Measurements from ENCODE around the gene U2SURP. TPM values are rescaled to one million over a fixed set of nuclear protein-coding genes. Genes with fewer than 3 reads are reported as not detected.
"Not testable (repeated sequence)": the region's sequence is repeated elsewhere in the genome, so short reads cannot be mapped to it uniquely, and the experiment has no call there.

Gene U2SURP
- total and polyA plus RNA-seq, 7 experiments from 2014 or later = 99.9 to 172 (median 142) TPM

DNA sequence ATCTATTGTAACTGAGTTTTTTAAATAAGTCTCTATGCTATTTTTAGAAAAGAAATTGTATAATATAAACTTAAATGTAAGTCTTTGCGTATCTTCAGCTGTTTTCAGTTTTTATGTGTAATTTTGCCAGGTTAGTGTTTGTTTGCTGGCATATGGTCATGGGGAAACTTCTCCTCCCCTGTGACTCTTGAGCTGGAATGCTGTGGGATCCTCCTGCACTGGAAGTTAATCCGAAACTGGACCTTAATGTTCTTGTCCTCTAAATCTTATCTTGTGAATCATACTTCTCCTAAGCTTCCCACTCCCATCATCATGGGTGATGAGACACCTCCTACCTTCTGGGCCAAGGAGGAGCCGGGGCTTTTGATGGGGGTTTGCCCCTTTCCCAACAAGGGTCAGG lies 65.8 kb downstream of the U2SURP start:
- CTCF ChIA-PET = no interaction called here
- ATAC-seq = no peak
- Histone ChIP-seq H3K4me3 (ENCODE audit: low read length) (no peak overlapping the region), H3K27ac (ENCODE audit: low read depth, low read length) (no peak overlapping the region), H3K36me3 (ENCODE audit: control insufficient read depth in 2 of 3, insufficient read depth in 3 of 3, low read length in 3 of 3) (no peaks in the 10 kb centered on the region), H3K27me3 (ENCODE audit: control insufficient read depth in 2 of 2, insufficient read depth in 2 of 2, low read length in 2 of 2) (no peaks in the 10 kb centered on the region), H3K4me1 (ENCODE audit: control insufficient read depth in 2 of 2, insufficient read depth in 2 of 2, low read length in 2 of 2) (no peaks in the 10 kb centered on the region), H3K9me3 (ENCODE audit: control insufficient read depth in 2 of 3, low read length in 3 of 3) (no peaks in the 10 kb centered on the region)
- Mint-ChIP-seq H3K27me3 (no peaks in the 10 kb centered on the region), H3K27ac (peak overlapping the region in 1 of 9 donors; percentile 18), H3K9me3 (peaks cover 0 to under 1% (median 0%) of the 10 kb centered on the region in 11 donors), H3K4me1 (no peaks in the 10 kb centered on the region), H3K36me3 (peaks cover 0 to 7% (median 0%) of the 10 kb centered on the region in 5 donors), H3K4me3 (no peak overlapping the region)
- intact Hi-C loops (cut with micrococcal nuclease) = loop anchor here in 1 of 2 donors (10.0 kb wide), 1 partner anchor 608 kb away; no protein-coding TSS in a partner anchor
- POLR2A ChIA-PET = interaction anchor here (0.6 kb wide), 1 partner anchor 60 kb away, joined by 4 read pairs; no protein-coding TSS in a partner anchor
- DNase-seq = no peak

DNA sequence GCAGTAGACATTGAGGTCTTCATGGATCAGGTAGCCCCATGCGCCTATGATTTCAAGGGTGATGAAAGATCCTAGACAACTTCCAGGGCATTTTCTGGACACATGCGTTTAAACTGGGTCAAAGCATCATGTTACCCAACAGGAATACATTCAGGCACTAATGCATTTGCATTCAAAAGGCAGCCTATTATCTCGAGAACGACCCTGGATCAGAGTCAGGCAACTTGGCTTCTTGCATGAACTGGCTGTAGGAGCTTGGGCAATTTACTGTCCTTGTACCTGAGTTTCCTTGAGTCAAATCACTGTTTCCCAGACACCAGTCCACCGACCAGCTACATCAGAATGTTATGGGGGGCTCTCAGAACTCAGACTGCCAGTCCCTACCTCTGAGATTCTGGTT lies 66.7 kb downstream of the U2SURP start:
- no peaks in the 10 kb centered on the region for H3K36me3 ChIP-seq (ENCODE audit: control insufficient read depth in 2 of 3, insufficient read depth in 3 of 3, low read length in 3 of 3)
- peaks cover 0 to 1% (median 0%) of the 10 kb centered on the region in 5 donors for H3K36me3 Mint-ChIP-seq
- no peak overlapping the region for H3K27ac ChIP-seq (ENCODE audit: low read depth, low read length)
- H3K4me1 Mint-ChIP-seq = no peaks in the 10 kb centered on the region
- intact Hi-C loops (cut with micrococcal nuclease) = loop anchor here in 1 of 2 donors (10.0 kb wide), 1 partner anchor 607 kb away; no protein-coding TSS in a partner anchor
- ATAC-seq (no peak), DNase-seq (no peak)
- H3K4me3 Mint-ChIP-seq = no peak overlapping the region
- no peaks in the 10 kb centered on the region for H3K27me3 Mint-ChIP-seq
- no peak overlapping the region for H3K4me3 ChIP-seq (ENCODE audit: low read length)
- POLR2A ChIA-PET = no interaction called here
- no peaks in the 10 kb centered on the region for H3K9me3 Mint-ChIP-seq
- no peaks in the 10 kb centered on the region for H3K9me3 ChIP-seq (ENCODE audit: control insufficient read depth in 2 of 3, low read length in 3 of 3)
- CTCF ChIA-PET = no interaction called here
- H3K27ac Mint-ChIP-seq = no peak overlapping the region
- no peaks in the 10 kb centered on the region for H3K4me1 ChIP-seq (ENCODE audit: control insufficient read depth in 2 of 2, insufficient read depth in 2 of 2, low read length in 2 of 2)
- H3K27me3 ChIP-seq (ENCODE audit: control insufficient read depth in 2 of 2, insufficient read depth in 2 of 2, low read length in 2 of 2) = no peaks in the 10 kb centered on the region

DNA sequence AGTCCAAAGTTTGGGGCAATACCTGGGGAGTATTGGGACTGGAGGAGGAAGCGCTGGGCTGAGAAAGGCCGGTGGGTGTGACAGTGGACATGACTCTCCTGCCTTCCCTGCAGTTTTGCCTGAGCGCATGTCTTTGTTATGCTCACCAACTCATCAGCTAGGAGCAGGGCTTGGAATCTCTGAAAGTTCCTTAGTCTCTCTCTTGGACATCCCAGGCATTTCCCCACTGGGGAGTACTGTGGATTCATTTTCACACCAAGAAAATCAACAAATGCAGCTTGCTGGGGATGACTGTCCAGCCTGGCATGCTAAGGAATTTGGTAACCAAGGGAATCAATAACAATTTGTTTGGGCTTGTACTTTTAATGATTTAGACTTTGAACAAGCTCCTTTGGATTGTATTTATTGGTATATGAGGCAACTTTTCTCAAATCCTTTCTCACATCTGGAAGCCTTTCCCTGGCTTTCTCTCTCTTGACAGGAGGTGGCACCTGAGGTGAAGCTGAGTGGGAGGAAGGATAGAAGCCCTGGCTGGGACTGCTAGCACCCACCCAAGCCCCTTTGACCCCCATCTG lies 69.7 kb downstream of the U2SURP start:
- Mint-ChIP-seq H3K9me3 (no peaks in the 10 kb centered on the region), H3K27me3 (no peaks in the 10 kb centered on the region), H3K36me3 (no peaks in the 10 kb centered on the region), H3K27ac (no peak overlapping the region), H3K4me3 (no peak overlapping the region), H3K4me1 (no peaks in the 10 kb centered on the region)
- Histone ChIP-seq H3K27ac (ENCODE audit: low read depth, low read length) (no peak overlapping the region), H3K36me3 (ENCODE audit: control insufficient read depth in 2 of 3, insufficient read depth in 3 of 3, low read length in 3 of 3) (no peaks in the 10 kb centered on the region), H3K4me3 (ENCODE audit: low read length) (no peak overlapping the region), H3K27me3 (ENCODE audit: control insufficient read depth in 2 of 2, insufficient read depth in 2 of 2, low read length in 2 of 2) (no peaks in the 10 kb centered on the region), H3K4me1 (ENCODE audit: control insufficient read depth in 2 of 2, insufficient read depth in 2 of 2, low read length in 2 of 2) (no peaks in the 10 kb centered on the region), H3K9me3 (ENCODE audit: control insufficient read depth in 2 of 3, low read length in 3 of 3) (no peaks in the 10 kb centered on the region)
- intact Hi-C loops (cut with micrococcal nuclease) = no loop called here
- CTCF ChIA-PET = no interaction called here
- POLR2A ChIA-PET = no interaction called here
- DNase-seq (no peak), ATAC-seq (no peak)

DNA sequence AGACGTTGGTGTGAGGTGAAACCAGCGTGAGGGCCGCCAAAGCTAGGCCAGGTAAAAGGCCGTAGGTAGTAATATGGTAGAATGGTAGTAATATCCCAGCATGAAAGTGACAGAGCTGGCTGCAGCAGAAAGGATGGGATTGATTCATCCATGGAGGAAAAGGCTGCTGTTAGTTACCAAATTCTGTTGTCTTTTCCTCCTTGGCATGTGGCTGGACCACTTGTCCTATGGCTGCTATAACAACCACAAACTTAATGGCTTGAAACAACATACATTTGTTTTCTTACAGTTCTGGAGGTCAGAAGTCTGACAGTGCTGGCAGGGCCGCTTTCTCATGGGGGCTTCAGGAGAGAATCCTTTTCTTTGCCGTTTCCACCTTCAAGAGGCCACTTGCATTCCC lies 70.4 kb downstream of the U2SURP start:
- no peak for ATAC-seq
- Histone ChIP-seq H3K27ac (ENCODE audit: low read depth, low read length) (no peak overlapping the region), H3K9me3 (ENCODE audit: control insufficient read depth in 2 of 3, low read length in 3 of 3) (no peaks in the 10 kb centered on the region), H3K36me3 (ENCODE audit: control insufficient read depth in 2 of 3, insufficient read depth in 3 of 3, low read length in 3 of 3) (no peaks in the 10 kb centered on the region), H3K4me1 (ENCODE audit: control insufficient read depth in 2 of 2, insufficient read depth in 2 of 2, low read length in 2 of 2) (no peaks in the 10 kb centered on the region), H3K4me3 (ENCODE audit: low read length) (no peak overlapping the region), H3K27me3 (ENCODE audit: control insufficient read depth in 2 of 2, insufficient read depth in 2 of 2, low read length in 2 of 2) (no peaks in the 10 kb centered on the region)
- Mint-ChIP-seq H3K36me3 (no peaks in the 10 kb centered on the region), H3K27ac (no peak overlapping the region), H3K27me3 (no peaks in the 10 kb centered on the region), H3K4me1 (no peaks in the 10 kb centered on the region), H3K4me3 (no peak overlapping the region), H3K9me3 (no peaks in the 10 kb centered on the region)
- intact Hi-C loops (cut with micrococcal nuclease) = no loop called here
- POLR2A ChIA-PET = no interaction called here
- CTCF ChIA-PET = no interaction called here
- no peak for DNase-seq

DNA sequence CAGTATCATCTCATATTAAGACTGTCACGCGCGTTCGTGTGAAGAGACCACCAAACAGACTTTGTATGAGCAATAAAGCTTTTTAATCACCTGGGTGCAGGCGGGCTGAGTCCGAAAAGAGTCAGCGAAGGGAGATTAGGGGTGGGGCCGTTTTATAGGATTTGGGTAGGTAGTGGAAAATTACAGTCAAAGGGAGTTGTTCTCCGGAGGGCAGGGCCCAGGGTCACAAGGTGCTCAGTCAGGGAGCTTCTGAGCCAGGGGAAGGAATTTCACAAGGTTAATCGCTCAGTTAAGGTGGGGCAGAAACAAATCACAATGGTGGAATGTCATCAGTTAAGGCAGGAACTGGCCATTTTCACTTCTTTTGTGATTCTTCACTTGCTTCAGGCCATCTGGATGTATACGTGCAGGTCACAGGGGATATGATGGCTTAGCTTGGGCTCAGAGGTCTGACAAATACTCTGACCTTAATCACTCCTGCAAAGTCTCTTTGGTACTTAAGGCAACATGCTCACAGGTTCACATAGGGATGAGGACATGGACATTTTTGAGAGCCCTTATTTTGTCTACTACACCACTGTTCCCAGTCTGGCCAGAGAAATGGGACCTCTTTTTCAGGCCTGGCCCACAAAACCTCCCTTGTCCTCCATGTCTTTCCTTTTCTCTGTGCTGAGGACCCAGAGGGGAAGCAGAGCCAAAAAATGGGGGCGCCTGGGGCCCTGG lies 71.1 kb downstream of the U2SURP start:
- H3K4me1 ChIP-seq (ENCODE audit: control insufficient read depth in 2 of 2, insufficient read depth in 2 of 2, low read length in 2 of 2); H3K4me3 ChIP-seq (ENCODE audit: low read length); H3K9me3 ChIP-seq (ENCODE audit: control insufficient read depth in 2 of 3, low read length in 3 of 3); H3K36me3 Mint-ChIP-seq; H3K4me1 Mint-ChIP-seq; H3K4me3 Mint-ChIP-seq; POLR2A ChIA-PET; H3K27ac Mint-ChIP-seq; H3K27me3 ChIP-seq (ENCODE audit: control insufficient read depth in 2 of 2, insufficient read depth in 2 of 2, low read length in 2 of 2); intact Hi-C loops (cut with micrococcal nuclease); H3K36me3 ChIP-seq (ENCODE audit: control insufficient read depth in 2 of 3, insufficient read depth in 3 of 3, low read length in 3 of 3); H3K27ac ChIP-seq (ENCODE audit: low read depth, low read length); H3K27me3 Mint-ChIP-seq; DNase-seq; H3K9me3 Mint-ChIP-seq; ATAC-seq; CTCF ChIA-PET: not testable (repeated sequence)

DNA sequence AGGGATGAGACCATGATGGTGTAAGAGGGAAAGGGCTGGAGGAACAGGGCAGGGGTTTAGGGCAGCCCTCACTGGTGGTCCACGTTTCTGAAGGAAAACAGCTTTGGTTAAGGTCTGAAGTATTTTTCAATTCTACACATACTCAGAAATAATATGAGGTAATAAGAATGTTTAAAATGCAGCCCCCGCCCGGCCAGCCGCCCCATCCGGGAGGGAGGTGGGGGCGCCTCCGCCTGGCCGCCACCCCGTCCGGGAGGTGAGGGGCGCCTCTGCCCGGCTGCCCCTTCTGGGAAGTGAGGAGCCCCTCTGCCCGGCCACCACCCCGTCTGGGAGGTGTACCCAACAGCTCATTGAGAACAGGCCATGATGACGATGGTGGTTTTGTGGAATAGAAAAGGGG lies 72.2 kb downstream of the U2SURP start:
- H3K27me3 ChIP-seq (ENCODE audit: control insufficient read depth in 2 of 2, insufficient read depth in 2 of 2, low read length in 2 of 2); H3K9me3 Mint-ChIP-seq; H3K36me3 Mint-ChIP-seq; H3K9me3 ChIP-seq (ENCODE audit: control insufficient read depth in 2 of 3, low read length in 3 of 3); CTCF ChIA-PET; H3K27ac Mint-ChIP-seq; H3K36me3 ChIP-seq (ENCODE audit: control insufficient read depth in 2 of 3, insufficient read depth in 3 of 3, low read length in 3 of 3); H3K4me3 ChIP-seq (ENCODE audit: low read length); H3K4me1 Mint-ChIP-seq; H3K4me1 ChIP-seq (ENCODE audit: control insufficient read depth in 2 of 2, insufficient read depth in 2 of 2, low read length in 2 of 2); POLR2A ChIA-PET; H3K4me3 Mint-ChIP-seq; H3K27me3 Mint-ChIP-seq; ATAC-seq; intact Hi-C loops (cut with micrococcal nuclease); H3K27ac ChIP-seq (ENCODE audit: low read depth, low read length); DNase-seq: not testable (repeated sequence)

DNA sequence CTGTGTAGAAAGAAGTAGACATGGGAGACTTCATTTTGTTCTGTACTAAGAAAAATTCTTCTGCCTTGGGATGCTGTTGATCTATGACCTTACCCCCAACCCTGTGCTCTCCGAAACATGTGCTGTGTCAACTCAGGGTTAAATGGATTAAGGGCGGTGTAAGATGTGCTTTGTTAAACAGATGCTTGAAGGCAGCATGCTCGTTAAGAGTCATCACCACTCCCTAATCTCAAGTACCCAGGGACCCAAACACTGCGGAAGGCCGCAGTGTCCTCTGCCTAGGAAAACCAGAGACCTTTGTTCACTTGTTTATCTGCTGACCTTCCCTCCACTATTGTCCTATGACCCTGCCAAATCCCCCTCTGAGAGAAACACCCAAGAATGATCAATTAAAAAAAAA lies 72.6 kb downstream of the U2SURP start:
- H3K27me3 ChIP-seq (ENCODE audit: control insufficient read depth in 2 of 2, insufficient read depth in 2 of 2, low read length in 2 of 2); ATAC-seq; DNase-seq; intact Hi-C loops (cut with micrococcal nuclease); H3K36me3 ChIP-seq (ENCODE audit: control insufficient read depth in 2 of 3, insufficient read depth in 3 of 3, low read length in 3 of 3); H3K36me3 Mint-ChIP-seq; H3K9me3 Mint-ChIP-seq; H3K4me1 Mint-ChIP-seq; CTCF ChIA-PET; H3K4me3 Mint-ChIP-seq; POLR2A ChIA-PET; H3K9me3 ChIP-seq (ENCODE audit: control insufficient read depth in 2 of 3, low read length in 3 of 3); H3K27me3 Mint-ChIP-seq; H3K4me3 ChIP-seq (ENCODE audit: low read length); H3K27ac ChIP-seq (ENCODE audit: low read depth, low read length); H3K4me1 ChIP-seq (ENCODE audit: control insufficient read depth in 2 of 2, insufficient read depth in 2 of 2, low read length in 2 of 2); H3K27ac Mint-ChIP-seq: not testable (repeated sequence)

Measured in naive thymus-derived CD4-positive, alpha-beta T cell (primary cell).